Measurements from ENCODE around the gene NHLH1. TPM values are rescaled to one million over a fixed set of nuclear protein-coding genes. Genes with fewer than 3 reads are reported as not detected.
A peak's percentile ranks its signal among the peaks of the same experiment; 100 is the strongest.

NHLH1 gene
- total RNA-seq, 2 donors from 2014 or later, result 1.2 to 2.0 TPM

DNA sequence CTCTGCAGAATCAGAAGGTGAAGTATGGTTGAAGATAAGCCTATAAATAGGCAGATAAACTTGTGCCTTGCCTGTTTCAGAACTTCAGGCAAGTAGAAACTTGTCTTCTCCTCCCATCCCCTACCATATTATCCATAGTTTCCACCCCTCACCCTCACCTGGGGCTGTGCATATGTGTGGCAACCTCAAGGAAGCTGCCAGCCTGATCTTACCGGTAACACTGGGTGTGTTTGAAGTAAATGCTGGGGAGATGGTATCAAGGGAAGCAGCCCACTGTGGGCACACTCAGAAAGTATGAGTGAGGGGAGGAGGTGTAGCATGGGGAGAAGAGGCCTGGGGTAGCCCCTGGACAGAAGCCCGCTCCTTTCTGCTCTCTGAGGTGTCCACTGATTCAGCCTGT is 48.0 kb downstream of the NHLH1 start:
- peaks cover 0 to 2% of the 10 kb centered on the region in 2 donors for H3K27me3 Mint-ChIP-seq
- H3K9me3 Mint-ChIP-seq, result no peaks in the 10 kb centered on the region
- peaks cover 0 to 3% of the 10 kb centered on the region in 2 donors for H3K4me1 Mint-ChIP-seq (ENCODE audit: low read depth in 2 of 2)
- no peak for ATAC-seq
- no peak overlapping the region for H3K4me3 Mint-ChIP-seq
- no peaks in the 10 kb centered on the region for H3K36me3 Mint-ChIP-seq
- DNase-seq (ENCODE audit: low spot score), result no peak
- H3K27ac Mint-ChIP-seq, result no peak overlapping the region

DNA sequence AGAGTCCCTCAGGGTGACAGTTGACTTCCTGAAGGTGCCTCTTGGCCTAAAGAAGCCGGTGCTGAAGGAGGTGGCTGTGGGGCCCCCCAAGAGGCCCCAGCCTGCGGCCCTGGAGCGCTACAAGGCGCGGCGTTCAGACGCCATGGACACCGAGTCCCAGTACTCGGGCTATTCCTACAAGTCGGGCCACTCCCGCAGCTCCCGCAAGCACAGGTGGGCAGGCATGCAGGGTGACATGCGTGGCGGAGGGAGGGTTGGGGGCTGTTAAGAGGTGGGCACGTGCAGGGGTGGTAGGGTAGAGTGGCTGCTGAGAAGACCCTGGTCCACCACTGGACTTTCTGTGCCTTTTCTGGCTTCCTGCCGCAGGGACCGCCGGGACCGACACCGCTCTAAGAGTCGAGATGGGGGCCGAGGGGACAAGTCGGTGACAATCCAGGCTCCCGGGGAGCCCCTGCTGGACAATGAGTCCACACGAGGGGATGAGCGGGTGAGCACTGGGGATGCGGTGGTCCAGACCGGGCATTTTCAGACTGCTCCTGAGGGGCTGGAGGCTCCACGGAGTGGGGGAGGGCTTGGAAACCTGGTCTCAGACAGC is 48.9 kb downstream of the NHLH1 start:
- Mint-ChIP-seq H3K9me3 (no peaks in the 10 kb centered on the region), H3K36me3 (no peaks in the 10 kb centered on the region), H3K4me3 (no peak overlapping the region), H3K4me1 (ENCODE audit: low read depth in 2 of 2) (peaks cover 0 to 3% of the 10 kb centered on the region in 2 donors), H3K27me3 (peaks cover 0 to 2% of the 10 kb centered on the region in 2 donors), H3K27ac (no peak overlapping the region)
- ATAC-seq, result no peak
- DNase-seq (ENCODE audit: low spot score), result no peak

DNA sequence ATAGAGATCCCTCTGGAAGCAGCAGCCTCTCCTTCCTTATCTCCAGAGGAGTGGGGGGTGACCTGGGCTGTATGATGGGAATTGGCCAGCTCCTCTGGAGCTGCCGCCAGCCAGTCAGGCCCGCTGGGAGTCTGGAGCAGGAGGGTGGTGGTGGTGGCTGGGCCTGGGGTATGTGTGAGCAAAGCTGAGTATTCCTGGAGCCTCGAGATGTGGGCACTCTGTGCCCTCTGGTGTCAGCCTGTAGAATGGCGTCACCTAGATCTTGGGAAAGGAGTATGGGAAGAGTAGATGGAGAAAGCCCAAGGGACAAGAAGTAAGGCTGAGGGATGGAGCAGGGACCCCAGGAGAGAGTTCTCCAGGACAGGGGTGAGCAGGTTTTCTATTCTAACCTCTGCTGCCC is 49.5 kb downstream of the NHLH1 start:
- no peak for DNase-seq (ENCODE audit: low spot score)
- ATAC-seq, result no peak
- no peaks in the 10 kb centered on the region for H3K9me3 Mint-ChIP-seq
- no peak overlapping the region for H3K27ac Mint-ChIP-seq
- H3K4me3 Mint-ChIP-seq, result no peak overlapping the region
- H3K36me3 Mint-ChIP-seq, result no peaks in the 10 kb centered on the region
- H3K27me3 Mint-ChIP-seq, result peaks cover 0 to 2% of the 10 kb centered on the region in 2 donors
- H3K4me1 Mint-ChIP-seq (ENCODE audit: low read depth in 2 of 2), result peaks cover 0 to 3% of the 10 kb centered on the region in 2 donors

DNA sequence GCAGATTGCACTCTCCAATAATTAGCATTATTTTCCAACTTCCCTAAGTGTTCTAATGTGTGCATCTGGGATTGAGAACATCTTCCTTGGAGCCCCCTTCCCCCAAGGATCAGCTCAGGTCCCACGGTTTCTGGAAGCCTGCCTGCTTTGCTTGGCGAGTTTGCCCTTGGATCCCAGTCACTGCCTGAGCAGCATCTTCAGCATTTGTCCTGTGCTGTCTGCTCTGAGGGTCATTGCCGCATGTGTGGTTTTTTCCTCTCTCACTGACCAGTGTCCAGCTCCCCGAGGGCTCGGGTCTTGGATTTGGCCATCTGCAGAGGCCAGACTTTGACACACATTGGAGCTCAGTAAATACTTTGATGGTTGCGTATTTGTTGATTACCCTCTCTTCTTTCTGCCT is 51.6 kb downstream of the NHLH1 start:
- Mint-ChIP-seq H3K4me3 (no peak overlapping the region), H3K27ac (no peak overlapping the region)

DNA sequence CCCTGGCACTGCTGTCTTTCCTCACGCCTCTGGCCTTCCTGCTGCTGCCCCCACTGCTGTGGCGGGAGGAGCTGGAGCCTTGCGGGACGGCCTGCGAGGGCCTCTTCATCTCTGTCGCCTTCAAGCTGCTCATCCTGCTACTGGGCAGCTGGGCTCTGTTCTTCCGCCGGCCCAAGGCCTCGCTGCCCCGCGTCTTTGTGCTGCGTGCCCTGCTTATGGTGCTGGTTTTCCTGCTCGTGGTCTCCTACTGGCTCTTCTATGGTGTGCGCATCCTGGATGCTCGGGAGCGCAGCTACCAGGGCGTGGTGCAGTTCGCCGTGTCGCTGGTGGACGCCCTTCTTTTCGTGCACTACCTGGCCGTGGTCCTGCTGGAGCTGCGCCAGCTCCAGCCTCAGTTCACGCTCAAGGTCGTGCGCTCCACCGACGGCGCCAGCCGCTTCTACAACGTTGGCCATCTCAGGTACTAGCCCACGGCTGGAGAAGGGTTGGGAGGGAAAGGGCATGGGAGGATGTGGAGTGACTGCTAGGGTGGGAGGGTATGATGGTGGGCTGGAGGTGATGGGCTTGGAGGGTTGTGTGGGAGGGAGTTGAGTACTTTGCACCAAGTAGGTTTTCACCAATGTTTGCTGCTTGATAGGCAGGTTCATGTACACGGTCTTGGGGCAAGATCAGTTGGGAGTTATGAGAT is 52.4 kb downstream of the NHLH1 start:
- ATAC-seq (no peak), DNase-seq (ENCODE audit: low spot score) (no peak)
- Mint-ChIP-seq H3K27ac (peak overlapping the region in 1 of 2 donors; percentile 67), H3K9me3 (no peaks in the 10 kb centered on the region), H3K4me1 (ENCODE audit: low read depth in 2 of 2) (peaks cover 0 to 3% of the 10 kb centered on the region in 2 donors), H3K27me3 (peaks cover 0 to 2% of the 10 kb centered on the region in 2 donors), H3K36me3 (no peaks in the 10 kb centered on the region), H3K4me3 (no peak overlapping the region)

More for the DNA sequence above, 51.6 kb downstream of the NHLH1 start:
- Mint-ChIP-seq H3K36me3 (no peaks in the 10 kb centered on the region), H3K9me3 (no peaks in the 10 kb centered on the region), H3K27me3 (peaks cover 0 to 2% of the 10 kb centered on the region in 2 donors), H3K4me1 (ENCODE audit: low read depth in 2 of 2) (peaks cover 0 to 3% of the 10 kb centered on the region in 2 donors)
- DNase-seq (ENCODE audit: low spot score), result no peak
- no peak for ATAC-seq

GRCh38 chr1:160419838-160420169 is 52.9 kb downstream of the NHLH1 start:
- Mint-ChIP-seq H3K27me3 (peaks cover 0 to 2% of the 10 kb centered on the region in 2 donors), H3K36me3 (no peaks in the 10 kb centered on the region), H3K4me1 (ENCODE audit: low read depth in 2 of 2) (peaks cover 0 to 3% of the 10 kb centered on the region in 2 donors), H3K27ac (no peak overlapping the region), H3K4me3 (no peak overlapping the region), H3K9me3 (no peaks in the 10 kb centered on the region)
- no peak for DNase-seq (ENCODE audit: low spot score)
- no peak for ATAC-seq

DNA sequence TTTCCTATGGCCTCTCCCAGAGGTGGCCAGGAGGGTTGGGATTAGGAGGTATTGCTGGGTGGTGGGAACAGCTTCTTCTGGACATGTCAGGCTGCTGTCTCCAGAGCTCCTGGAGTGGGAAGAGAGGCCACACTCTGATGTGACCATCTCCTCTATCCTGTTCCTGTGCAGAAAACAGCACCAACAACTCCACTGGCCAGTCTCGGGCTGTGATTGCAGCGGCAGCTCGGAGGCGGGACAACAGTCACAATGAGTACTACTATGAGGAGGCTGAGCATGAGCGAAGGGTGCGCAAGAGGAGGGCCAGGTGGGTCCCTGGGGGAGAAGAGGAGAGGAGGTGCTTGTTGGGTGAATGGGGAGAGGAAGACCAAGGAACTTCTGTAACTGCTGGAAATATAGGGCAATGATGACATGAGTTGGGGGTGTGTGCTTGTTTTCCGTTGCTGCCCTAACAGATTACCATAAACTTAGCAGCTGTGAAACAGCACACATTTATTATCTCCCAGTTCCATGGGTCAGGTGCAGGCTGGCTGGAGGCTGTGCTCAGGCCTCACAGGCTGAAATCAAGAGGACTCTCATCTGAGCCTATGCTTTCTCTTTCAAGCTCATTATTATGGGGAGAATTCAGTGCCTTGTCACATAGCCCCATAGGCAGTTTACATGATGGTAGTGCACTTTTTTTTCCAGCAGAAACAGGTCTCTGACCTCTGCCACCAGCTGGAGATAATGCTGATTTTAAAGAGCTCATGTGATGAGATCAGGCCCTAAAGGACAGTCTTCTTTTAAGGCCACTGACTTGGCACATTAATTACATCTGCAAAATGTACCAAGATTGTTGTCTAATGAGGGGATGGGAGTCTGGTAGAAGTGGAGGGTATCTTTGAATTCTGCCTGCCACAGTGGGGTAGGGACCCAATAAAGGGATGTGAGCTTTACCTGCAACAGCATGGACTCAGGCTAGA is 54.3 kb downstream of the NHLH1 start:
- DNase-seq (ENCODE audit: low spot score), result no peak
- H3K36me3 Mint-ChIP-seq, result no peaks in the 10 kb centered on the region
- H3K9me3 Mint-ChIP-seq, result no peaks in the 10 kb centered on the region
- H3K27me3 Mint-ChIP-seq, result peaks cover 0 to 2% of the 10 kb centered on the region in 2 donors
- peak overlapping the region in 1 of 2 donors; percentile 12 for H3K27ac Mint-ChIP-seq
- ATAC-seq, result no peak
- H3K4me3 Mint-ChIP-seq, result no peak overlapping the region
- H3K4me1 Mint-ChIP-seq (ENCODE audit: low read depth in 2 of 2), result peaks cover 0 to 3% of the 10 kb centered on the region in 2 donors

DNA sequence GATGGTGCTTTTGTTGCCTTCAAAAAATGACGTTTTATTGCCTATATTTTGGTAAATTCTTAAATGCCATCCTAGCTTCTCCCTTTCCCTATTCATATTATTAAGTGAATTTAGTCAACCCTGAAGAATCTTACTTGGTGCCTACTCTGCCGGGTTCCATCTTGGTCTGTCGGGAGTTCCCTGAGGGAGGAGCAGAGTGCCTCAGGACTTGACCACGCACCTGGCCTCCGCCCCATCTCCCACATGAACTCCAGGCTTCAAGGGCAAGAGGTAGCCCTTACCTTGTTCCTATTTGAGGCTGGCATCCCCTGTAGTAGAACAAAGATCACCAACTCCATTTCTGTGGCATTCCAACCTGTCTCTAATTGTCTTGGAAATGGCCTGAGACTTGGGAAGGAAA is 55.0 kb downstream of the NHLH1 start:
- peaks cover 0 to 2% of the 10 kb centered on the region in 2 donors for H3K27me3 Mint-ChIP-seq
- H3K36me3 Mint-ChIP-seq, result no peaks in the 10 kb centered on the region
- no peak overlapping the region for H3K4me3 Mint-ChIP-seq
- H3K4me1 Mint-ChIP-seq (ENCODE audit: low read depth in 2 of 2), result peaks cover 0 to 3% of the 10 kb centered on the region in 2 donors
- no peaks in the 10 kb centered on the region for H3K9me3 Mint-ChIP-seq
- peak overlapping the region in 1 of 2 donors; percentile 28 for H3K27ac Mint-ChIP-seq
- ATAC-seq (no peak), DNase-seq (ENCODE audit: low spot score) (no peak)

Other genes with a start within 250 kb of the NHLH1 start
- not detected for gene ATP1A4, start 215.5 kb upstream of the NHLH1 start, total RNA-seq
- gene CASQ1, start 176.5 kb upstream of the NHLH1 start, total RNA-seq, result not detected
- gene PEA15, start 161.7 kb upstream of the NHLH1 start, total RNA-seq, result 10 to 100 TPM; 55.7 to 63.3 TPM
- gene DCAF8, start 104.5 kb upstream of the NHLH1 start, total RNA-seq, result 100 to 1,000 TPM in 1 of 2 donors, 10 to 100 TPM in 1; 86.3 to 115 TPM
- gene PEX19, start 81.9 kb upstream of the NHLH1 start, total RNA-seq, result 10 to 100 TPM; 38.7 to 69.8 TPM
- 100 to 1,000 TPM; 221 to 231 TPM for gene COPA, start 23.8 kb upstream of the NHLH1 start, total RNA-seq
- gene NCSTN, start 23.7 kb upstream of the NHLH1 start, total RNA-seq, result 10 to 100 TPM; 92.5 to 95.9 TPM
- gene VANGL2, start 33.5 kb downstream of the NHLH1 start, total RNA-seq, result not detected
- 10 to 100 TPM; 10.9 to 17.7 TPM for gene SLAMF6, start 156.2 kb downstream of the NHLH1 start, total RNA-seq
- 10 to 100 TPM in 1 of 2 donors, 1 to 10 TPM in 1; 3.8 to 13.4 TPM for gene CD84, start 212.4 kb downstream of the NHLH1 start, total RNA-seq

All from natural killer cell treated with Interleukin-12 subunit alpha and Interleukin-12 subunit beta and Interleukin-15 and Interleukin-18, amount 100 ng/mL, for 72 hours (primary cell).